Measurements from ENCODE around the gene HOXB8.

DNA sequence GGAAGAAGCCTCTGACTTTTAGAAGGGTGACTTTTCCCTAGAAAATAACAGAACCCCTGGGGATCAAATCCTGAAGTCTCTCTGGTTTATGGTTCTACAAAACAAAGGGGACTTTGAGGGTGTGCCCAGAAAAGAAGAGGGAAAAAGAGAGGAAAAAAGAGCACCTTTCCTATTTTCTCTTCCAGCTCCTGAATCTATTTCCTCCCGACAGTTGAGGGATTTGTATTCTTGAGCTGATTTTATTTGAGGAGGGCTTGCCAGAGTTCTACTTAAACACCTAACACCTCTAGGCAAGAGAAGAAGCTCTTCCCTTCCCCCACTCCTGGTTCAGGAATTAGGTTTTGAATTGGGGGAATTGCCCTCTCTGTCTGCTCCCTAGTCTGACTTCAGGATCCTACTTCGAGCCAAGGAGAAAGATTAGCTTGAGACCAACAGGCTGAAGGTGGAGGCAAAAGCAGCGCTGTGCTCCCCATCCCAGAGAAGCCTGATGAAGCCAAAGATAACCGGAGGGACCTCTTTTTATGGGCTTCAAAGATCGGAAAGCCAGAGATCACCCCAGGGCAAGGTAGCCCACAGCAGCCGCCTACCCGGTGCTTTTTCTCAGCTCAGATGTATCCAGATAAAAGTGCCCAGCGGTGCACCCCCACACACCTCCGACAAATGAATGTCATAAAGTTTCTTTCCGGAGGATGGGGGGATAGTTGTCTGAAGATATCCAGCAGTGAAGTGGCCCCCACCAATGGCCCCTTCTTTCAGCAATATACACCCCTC is 25.8 kb downstream of the HOXB8 start:
- TF ChIP-seq CTCF (IDR thresholded peaks at IDR 0.05; ENCODE audit: poor library complexity, severe bottlenecking) (no peak), POLR2AphosphoS5 (IDR thresholded peaks at IDR 0.05) (no peak), EP300 (conservative IDR thresholded peaks at IDR 0.05; ENCODE audit: poor library complexity, severe bottlenecking) (no peak), RAD21 (conservative IDR thresholded peaks at IDR 0.05) (no peak)

Data from neural cell (in vitro differentiated cells).